ENCODE results near the gene PTGER3. TPM values are rescaled to one million over a fixed set of nuclear protein-coding genes. Genes with fewer than 3 reads are reported as not detected.
"Not testable (repeated sequence)": the region's sequence is repeated elsewhere in the genome, so short reads cannot be mapped to it uniquely, and the experiment has no call there.

PTGER3 gene
- total RNA-seq, 4 donors from 2014 or later, result 5.8 to 20.7 (median 14.5) TPM

- WGBS, 2 donors (ENCODE audit: low coverage in 1 of 2), result 96 to 100% methylated on average over 2 of the region's 2 CpGs
- no peaks in the 10 kb centered on the region for H3K4me1 ChIP-seq
- no peaks in the 10 kb centered on the region for H3K27me3 ChIP-seq
- TF ChIP-seq POLR2AphosphoS5 (IDR thresholded peaks at IDR 0.05) (no peak), EP300 (IDR thresholded peaks at IDR 0.05) (no peak), POLR2A (IDR thresholded peaks at IDR 0.05) (no peak)
- TF ChIP-seq, protein P1, sequence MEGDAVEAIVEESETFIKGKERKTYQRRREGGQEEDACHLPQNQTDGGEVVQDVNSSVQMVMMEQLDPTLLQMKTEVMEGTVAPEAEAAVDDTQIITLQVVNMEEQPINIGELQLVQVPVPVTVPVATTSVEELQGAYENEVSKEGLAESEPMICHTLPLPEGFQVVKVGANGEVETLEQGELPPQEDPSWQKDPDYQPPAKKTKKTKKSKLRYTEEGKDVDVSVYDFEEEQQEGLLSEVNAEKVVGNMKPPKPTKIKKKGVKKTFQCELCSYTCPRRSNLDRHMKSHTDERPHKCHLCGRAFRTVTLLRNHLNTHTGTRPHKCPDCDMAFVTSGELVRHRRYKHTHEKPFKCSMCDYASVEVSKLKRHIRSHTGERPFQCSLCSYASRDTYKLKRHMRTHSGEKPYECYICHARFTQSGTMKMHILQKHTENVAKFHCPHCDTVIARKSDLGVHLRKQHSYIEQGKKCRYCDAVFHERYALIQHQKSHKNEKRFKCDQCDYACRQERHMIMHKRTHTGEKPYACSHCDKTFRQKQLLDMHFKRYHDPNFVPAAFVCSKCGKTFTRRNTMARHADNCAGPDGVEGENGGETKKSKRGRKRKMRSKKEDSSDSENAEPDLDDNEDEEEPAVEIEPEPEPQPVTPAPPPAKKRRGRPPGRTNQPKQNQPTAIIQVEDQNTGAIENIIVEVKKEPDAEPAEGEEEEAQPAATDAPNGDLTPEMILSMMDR (IDR thresholded peaks at IDR 0.05), result no peak
- H3K9me3 ChIP-seq, result no peaks in the 10 kb centered on the region
- no peak overlapping the region for H3K27ac ChIP-seq
- ATAC-seq, result no peak
- H3K4me3 ChIP-seq, result no peak overlapping the region
- H3K36me3 ChIP-seq, result no peaks in the 10 kb centered on the region
Measured at GRCh38 chr1:70945676-70946075, 101.9 kb downstream of the PTGER3 start.

- Histone ChIP-seq H3K9me3 (no peaks in the 10 kb centered on the region), H3K27ac (no peak overlapping the region), H3K36me3 (no peaks in the 10 kb centered on the region), H3K4me3 (no peak overlapping the region), H3K4me1 (no peaks in the 10 kb centered on the region), H3K27me3 (no peaks in the 10 kb centered on the region)
- ATAC-seq, result no peak
- WGBS, 2 donors (ENCODE audit: low coverage in 1 of 2), result 43 to 75% methylated on average over 3 of the region's 3 CpGs
- TF ChIP-seq, protein P1 (IDR thresholded peaks at IDR 0.05), result no peak
- TF ChIP-seq POLR2AphosphoS5 (IDR thresholded peaks at IDR 0.05) (no peak), EP300 (IDR thresholded peaks at IDR 0.05) (no peak), POLR2A (IDR thresholded peaks at IDR 0.05) (no peak)
Measured at GRCh38 chr1:70945251-70945650, 102.4 kb downstream of the PTGER3 start.

DNA sequence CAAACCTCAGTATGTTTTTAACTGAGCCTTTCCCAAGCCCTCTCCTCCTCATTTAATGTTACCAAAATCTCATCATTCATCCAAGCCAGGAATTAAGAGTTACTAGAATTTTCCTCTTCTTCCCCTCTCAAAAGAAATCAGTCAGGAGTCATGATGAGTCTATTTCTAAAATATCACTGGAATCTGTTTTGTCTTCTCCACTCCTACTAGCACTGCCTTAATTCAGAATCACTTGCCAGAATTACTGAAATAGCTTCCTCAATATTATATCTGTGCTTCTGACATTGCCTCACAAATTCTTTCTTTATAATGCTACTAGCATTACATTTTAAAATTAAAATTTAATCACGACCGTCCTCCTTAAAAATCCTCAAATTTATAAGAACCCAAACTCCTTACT is 106.1 kb downstream of the PTGER3 start:
- no peak for ATAC-seq
- 47% methylated on average over 2 of the region's 2 CpGs; no CpG with 5 or more reads in 1 of the 2 donors for WGBS, 2 donors (ENCODE audit: low coverage in 1 of 2)
- H3K9me3 ChIP-seq, result no peaks in the 10 kb centered on the region
- no peak overlapping the region for H3K27ac ChIP-seq
- H3K36me3 ChIP-seq, result no peaks in the 10 kb centered on the region
- no peak overlapping the region for H3K4me3 ChIP-seq
- H3K4me1 ChIP-seq, result no peaks in the 10 kb centered on the region
- no peaks in the 10 kb centered on the region for H3K27me3 ChIP-seq
- TF ChIP-seq EP300 (IDR thresholded peaks at IDR 0.05), result no peak
- no peak for TF ChIP-seq POLR2AphosphoS5 (IDR thresholded peaks at IDR 0.05)
- TF ChIP-seq POLR2A (IDR thresholded peaks at IDR 0.05), result no peak
- TF ChIP-seq, protein P1 (IDR thresholded peaks at IDR 0.05), result no peak

DNA sequence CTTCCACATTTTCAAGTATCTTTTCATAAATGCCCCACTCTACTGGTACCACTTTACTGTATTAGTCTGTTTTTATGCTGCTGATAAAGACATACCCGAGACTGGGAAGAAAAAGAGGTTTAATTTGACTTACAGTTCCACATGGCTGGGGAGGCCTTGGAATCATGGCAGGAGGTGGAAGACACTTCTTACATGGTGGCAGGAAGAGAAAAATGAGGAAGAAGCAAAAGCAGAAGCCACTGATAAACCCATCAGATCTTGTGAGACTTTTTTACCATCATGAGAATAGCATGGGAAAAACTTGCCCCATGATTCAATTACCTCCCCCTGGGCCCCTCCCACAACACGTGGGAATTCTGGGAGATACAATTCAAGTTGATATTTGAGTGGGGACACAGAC is 107.2 kb downstream of the PTGER3 start:
- not testable (repeated sequence) for H3K27me3 ChIP-seq, H3K36me3 ChIP-seq, ATAC-seq, H3K4me3 ChIP-seq, H3K4me1 ChIP-seq, H3K27ac ChIP-seq, H3K9me3 ChIP-seq
- WGBS, 2 donors (ENCODE audit: low coverage in 1 of 2), result 47 to 75% methylated on average over 1 to 2 of the region's 2 CpGs

- Histone ChIP-seq H3K4me1 (peaks cover 0 to 6% (median 0%) of the 10 kb centered on the region in 3 donors), H3K9me3 (no peaks in the 10 kb centered on the region), H3K27ac (no peak overlapping the region), H3K4me3 (no peak overlapping the region), H3K27me3 (no peaks in the 10 kb centered on the region), H3K36me3 (no peaks in the 10 kb centered on the region)
- 33 to 36% methylated on average over 5 of the region's 5 CpGs for WGBS, 2 donors (ENCODE audit: low coverage in 1 of 2)
- no peak for ATAC-seq
- TF ChIP-seq POLR2A (IDR thresholded peaks at IDR 0.05), result no peak
- TF ChIP-seq POLR2AphosphoS5 (IDR thresholded peaks at IDR 0.05), result no peak
- TF ChIP-seq, protein P1 (IDR thresholded peaks at IDR 0.05), result no peak
- TF ChIP-seq EP300 (IDR thresholded peaks at IDR 0.05), result no peak
Measured at GRCh38 chr1:70934194-70934961, 113.2 kb downstream of the PTGER3 start.

Data from gastroesophageal sphincter (tissue), 4 donors.